Caki2 (cell line): ENCODE measurements around the gene MPHOSPH9. TPM values are rescaled to one million over a fixed set of nuclear protein-coding genes. Genes with fewer than 3 reads are reported as not detected.

Source experiments
- DNase-seq: peaks from one replicate; pipeline ENCODE4 v3.0.0-alpha.2; 2015; ENCODE audit warnings: low read depth
- in situ Hi-C: cut with HindIII; loops from 2 replicates; pipeline ENCODE4 v1.10.0; 2016; ENCODE audit warnings: low sequenced_read_pairs, low pct_unique_long_range_greater_than_20kb, mixed read lengths
- total RNA-seq: library from RNA; depleted of rRNA; stranded (reverse); fragments of >200 nt; shearing (Covaris generic); gene quantifications from 2 replicates; pipeline ENCODE4 v1.2.3, GENCODE V29; 2014; ENCODE audit warnings: low replicate concordance; rRNA removed

Gene MPHOSPH9
- total RNA-seq, 1 experiment from 2014 or later, result 31.5 TPM

- in situ Hi-C loops, result no loop called here
- no peak for DNase-seq
Measured at GRCh38 chr12:123118497-123118896, 114.4 kb downstream of the MPHOSPH9 start.

GRCh38 chr12:123115409-123116121, 117.4 kb downstream of the MPHOSPH9 start:
- DNase-seq, result no peak
- in situ Hi-C loops, result no loop called here

- no peak for DNase-seq
- in situ Hi-C loops, result no loop called here
Measured at GRCh38 chr12:123114304-123115083, 118.4 kb downstream of the MPHOSPH9 start.

- in situ Hi-C loops, result no loop called here
- DNase-seq, result no peak
Measured at GRCh38 chr12:123113026-123113425, 119.9 kb downstream of the MPHOSPH9 start.

GRCh38 chr12:123111498-123112165, 121.3 kb downstream of the MPHOSPH9 start:
- in situ Hi-C loops, result no loop called here
- no peak for DNase-seq

GRCh38 chr12:123109319-123109772, 123.6 kb downstream of the MPHOSPH9 start:
- in situ Hi-C loops, result no loop called here
- DNase-seq, result no peak

GRCh38 chr12:123108682-123109066, 124.3 kb downstream of the MPHOSPH9 start:
- in situ Hi-C loops, result no loop called here

GRCh38 chr12:123107926-123108681, 124.8 kb downstream of the MPHOSPH9 start:
- in situ Hi-C loops, result no loop called here
- DNase-seq, result no peak

More at GRCh38 chr12:123108682-123109066, 124.3 kb downstream of the MPHOSPH9 start:
- no peak for DNase-seq

- in situ Hi-C loops, result no loop called here
- DNase-seq, result no peak
Measured at GRCh38 chr12:123106640-123107359, 126.1 kb downstream of the MPHOSPH9 start.

- in situ Hi-C loops, result no loop called here
- DNase-seq, result no peak
Measured at GRCh38 chr12:123105211-123105826, 127.6 kb downstream of the MPHOSPH9 start.

GRCh38 chr12:123104809-123105208, 128.1 kb downstream of the MPHOSPH9 start:
- no peak for DNase-seq
- in situ Hi-C loops, result no loop called here

Other genes with a start within 250 kb of the MPHOSPH9 start
- 4.7 and 8.0 TPM in 2 replicates for gene PITPNM2, start 82.1 kb downstream of the MPHOSPH9 start, total RNA-seq
- 11.6 and 27.7 TPM in 2 replicates for gene MTRFR, start 295 bp upstream of the MPHOSPH9 start, total RNA-seq
- 99.1 and 194 TPM in 2 replicates for gene CDK2AP1, start 38.7 kb upstream of the MPHOSPH9 start, total RNA-seq
- 7.6 and 9.4 TPM in 2 replicates for gene SBNO1, start 131.7 kb upstream of the MPHOSPH9 start, total RNA-seq
- 39.7 and 49.1 TPM in 2 replicates for gene KMT5A, start 151.0 kb upstream of the MPHOSPH9 start, total RNA-seq
- gene RILPL2, start 203.5 kb upstream of the MPHOSPH9 start, total RNA-seq, result 3.7 and 5.6 TPM in 2 replicates
- 8.2 and 19.4 TPM in 2 replicates for gene SNRNP35, start 225.0 kb upstream of the MPHOSPH9 start, total RNA-seq